ENCODE results near the gene ZC3H10.
"Not testable (repeated sequence)": the region's sequence is repeated elsewhere in the genome, so short reads cannot be mapped to it uniquely, and the experiment has no call there.

ZC3H10 gene

DNA sequence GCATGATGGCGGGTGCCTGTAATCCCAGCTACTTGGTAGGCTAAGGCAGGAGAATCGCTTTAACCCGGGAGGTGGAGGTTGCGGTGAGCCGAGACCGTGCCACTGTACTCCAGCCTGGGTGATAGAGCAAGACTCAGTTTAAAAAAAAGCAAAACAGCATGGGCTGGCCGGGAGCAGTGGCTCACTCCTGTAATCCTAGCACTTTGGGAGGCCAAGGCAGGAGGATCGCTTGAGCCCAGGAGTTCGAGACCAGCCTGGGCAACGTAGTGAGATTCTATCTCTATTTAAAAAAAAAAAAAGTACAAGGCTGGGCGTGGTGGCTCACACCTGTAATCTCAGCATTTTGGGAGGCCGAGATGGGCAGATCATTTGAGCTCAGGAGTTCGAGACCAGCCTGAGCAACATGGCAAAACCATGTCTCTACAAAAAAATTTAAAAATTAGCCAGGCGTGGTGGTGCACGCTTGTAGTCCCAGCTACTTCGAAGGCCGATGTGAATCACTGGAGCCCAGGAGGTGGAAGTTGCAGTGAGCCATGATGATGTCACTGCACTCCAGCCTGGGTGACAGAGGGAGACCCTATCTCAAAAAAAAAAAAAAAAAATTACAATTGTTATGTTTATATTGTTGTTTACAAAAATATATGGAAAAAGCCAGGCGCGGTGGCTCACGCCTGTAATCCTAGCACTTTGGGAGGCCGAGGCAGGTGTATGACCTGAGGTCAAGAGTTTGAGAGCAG, 38.6 kb downstream of the ZC3H10 start:
- DNase-seq: not testable (repeated sequence)

DNA sequence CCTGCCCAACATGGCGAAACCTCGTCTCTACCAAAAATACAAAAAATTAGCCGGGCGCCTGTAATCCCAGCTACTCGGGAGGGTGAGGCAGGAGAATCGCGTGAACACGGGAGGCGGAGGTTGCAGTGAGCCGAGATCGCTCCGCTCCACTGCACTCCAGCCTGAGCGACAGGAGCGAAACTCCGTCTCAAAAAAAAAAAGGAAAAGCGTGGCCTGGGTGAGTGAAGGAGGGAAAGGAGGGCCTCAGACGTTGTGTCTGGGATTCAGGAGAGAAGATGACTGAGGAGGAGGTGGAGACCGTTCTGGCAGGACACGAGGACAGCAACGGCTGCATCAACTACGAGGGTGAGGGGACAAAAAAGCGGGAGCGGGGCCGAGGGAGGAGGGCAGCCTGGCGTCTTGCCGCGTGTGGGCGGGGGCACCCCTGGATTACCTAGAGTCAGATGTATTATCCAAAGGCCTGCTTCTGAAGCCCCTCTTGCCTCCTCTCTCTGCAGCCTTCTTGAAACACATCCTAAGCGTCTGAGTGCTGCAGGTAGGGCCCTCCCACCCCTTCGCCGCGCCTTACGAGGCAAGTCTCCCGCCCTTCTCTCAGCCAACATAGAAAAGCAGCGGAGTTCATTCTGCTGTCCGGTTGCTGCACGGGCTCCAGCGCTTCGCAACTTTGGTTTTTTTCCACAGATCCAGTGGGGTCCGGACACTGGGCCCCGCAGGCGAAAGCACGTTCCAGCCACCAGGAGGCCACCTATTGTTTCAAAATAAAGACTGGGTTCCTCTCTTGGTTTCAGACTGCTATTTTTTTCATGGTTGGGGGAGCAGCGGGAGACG, 39.3 kb downstream of the ZC3H10 start:
- DNase-seq: peak; percentile 69

- peak; percentile 91 for DNase-seq
These were observed 40.2 kb downstream of the ZC3H10 start, which contains the start of gene MYL6 for GRCh38 chr12:56158029-56158925. MYL6 (plus strand) TSS chr12:56158359; CDS start chr12:56158402, 43 bp downstream.

DNA sequence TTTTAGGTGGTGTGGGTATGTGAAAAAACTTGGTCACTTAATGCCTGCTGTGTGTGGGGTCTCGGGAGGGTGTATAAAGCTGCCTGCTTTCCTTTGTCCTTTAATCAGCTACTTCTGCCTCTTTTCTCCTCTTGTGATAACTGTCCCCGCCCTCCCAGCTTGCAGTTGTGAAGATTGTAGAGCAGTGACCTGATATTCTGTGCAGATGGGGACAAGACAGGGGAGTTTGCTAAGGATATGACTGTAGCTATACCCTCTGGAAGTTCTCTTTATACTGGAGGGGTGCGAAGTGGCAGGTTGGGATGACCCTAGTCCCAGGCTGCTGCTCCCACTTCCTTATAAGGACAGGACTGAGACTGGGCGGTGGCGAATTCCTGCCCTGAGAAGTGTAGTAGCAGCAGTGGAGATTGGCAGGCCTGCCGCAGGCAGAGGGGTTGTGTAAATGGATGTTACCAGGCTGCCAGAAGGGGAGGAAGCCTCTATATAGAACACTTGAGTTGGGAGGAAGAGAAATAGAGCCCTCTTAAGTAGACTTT, 40.9 kb downstream of the ZC3H10 start:
- peak; percentile 50 for DNase-seq

DNA sequence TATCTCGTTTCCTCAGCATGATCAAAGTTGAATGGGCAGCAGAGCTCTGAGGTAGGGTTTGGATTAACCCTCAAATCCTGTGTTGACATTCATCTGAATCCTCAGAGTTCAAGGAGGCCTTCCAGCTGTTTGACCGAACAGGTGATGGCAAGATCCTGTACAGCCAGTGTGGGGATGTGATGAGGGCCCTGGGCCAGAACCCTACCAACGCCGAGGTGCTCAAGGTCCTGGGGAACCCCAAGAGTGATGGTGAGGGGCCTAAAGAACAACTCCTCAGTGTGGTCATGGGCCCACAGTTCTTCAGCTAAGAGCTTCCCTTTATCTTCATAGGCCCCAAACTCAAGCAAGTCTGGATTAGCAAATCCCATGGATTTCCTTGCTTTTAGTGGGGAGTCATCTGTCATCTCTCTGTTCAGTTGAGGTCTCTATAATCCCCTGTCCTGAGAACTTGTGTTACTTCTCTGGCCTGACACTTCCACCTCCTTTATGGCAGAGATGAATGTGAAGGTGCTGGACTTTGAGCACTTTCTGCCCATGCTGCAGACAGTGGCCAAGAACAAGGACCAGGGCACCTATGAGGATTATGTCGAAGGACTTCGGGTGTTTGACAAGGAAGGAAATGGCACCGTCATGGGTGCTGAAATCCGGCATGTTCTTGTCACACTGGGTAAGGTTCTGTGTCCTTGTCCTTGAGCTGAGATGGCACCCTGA, 41.6 kb downstream of the ZC3H10 start:
- DNase-seq: no peak

DNA sequence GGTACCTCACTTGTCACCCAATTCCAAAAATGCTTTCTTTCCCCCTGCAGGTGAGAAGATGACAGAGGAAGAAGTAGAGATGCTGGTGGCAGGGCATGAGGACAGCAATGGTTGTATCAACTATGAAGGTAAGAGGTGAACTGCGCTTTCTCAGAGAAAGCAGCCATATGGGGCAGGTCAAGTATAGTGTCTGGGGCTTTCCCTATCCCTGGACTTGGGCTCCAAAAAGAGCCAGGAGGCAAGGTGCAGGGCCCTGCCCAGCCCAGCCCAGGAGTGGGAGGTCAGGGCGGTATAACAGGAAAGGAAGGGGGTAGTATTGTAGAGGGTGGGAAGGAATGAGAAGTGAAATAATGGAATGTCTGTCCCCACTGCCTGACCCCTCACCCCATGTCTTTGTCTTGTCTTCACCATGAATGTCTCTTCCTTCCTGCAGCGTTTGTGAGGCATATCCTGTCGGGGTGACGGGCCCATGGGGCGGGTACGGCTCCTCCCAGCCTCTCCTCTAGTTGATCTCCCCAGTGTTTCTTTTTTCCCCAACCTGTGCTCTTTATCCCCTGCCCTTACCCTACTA, 42.2 kb downstream of the ZC3H10 start:
- DNase-seq: no peak

- DNase-seq: no peak
These were observed 43.0 kb downstream of the ZC3H10 start for GRCh38 chr12:56160894-56161689.

DNA sequence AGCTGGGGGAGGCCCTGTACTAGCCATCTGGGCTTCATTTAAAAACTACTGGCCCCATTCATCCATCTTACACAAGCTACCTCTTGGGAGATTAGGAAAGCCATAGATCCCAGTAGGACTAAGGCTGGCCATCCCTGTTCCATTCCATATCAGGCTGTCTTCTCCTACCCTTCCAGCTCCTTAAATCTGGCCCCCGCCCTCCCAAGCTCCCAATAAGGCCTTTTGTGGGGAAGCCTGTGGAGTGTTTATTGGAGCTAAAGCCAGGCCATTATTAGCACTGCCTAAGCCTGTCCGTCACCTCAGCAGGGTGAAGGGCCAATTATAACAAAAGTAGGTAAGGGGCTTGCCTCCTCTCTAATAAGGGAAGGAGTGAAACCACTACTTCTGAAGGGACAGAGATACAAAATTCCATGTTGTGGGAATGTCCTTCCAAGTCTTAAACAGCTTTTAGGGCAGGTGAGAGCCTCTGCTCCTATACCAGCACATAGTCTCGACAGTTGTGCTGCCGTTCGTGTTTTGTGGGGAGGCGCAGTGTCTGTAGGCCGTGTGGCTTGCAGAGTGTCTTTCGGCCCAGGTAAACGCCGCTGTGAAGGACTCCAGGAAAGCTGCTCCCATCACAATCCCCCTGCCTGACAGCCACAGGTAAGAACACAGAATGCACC, 43.8 kb downstream of the ZC3H10 start:
- no peak for DNase-seq

DNA sequence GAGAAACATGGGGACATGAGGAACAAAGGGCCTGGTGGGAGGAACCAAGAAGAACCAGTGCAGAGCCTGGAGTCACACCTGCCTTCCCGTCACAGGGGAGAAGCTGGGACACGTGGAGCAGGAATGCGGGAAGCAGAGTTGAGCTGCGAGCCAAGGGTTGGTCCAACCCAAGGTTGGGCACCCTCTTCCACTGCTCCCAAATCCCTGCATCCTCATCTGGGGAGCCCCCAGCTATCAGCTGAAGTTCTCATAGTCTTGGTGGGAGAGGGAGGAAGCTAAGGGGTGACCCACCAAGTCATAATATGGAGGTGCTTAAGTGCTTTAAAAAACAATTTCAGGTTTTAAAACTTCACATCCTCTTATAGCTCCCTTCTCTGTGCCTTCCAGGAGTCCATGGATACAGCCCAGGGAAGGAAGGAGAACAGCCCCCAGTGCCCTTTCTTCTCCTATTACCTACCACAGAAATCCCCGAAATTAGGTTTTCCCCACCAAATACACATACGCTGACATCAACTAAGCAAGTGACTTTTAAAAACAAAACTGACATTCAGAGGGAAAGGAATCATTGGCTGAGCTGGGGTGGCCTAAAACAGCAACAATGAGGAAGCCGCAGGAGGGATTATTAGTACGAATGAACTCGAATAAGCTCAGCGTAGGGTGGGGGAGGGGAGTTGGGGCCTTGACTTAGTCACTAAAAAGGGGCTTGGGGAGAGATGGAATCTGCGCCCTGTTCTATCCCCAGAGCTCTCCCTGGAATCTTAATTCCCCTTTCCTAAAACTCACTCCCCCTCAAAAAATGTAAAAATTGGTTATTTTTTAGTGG, 44.6 kb downstream of the ZC3H10 start:
- no peak for DNase-seq

DNA sequence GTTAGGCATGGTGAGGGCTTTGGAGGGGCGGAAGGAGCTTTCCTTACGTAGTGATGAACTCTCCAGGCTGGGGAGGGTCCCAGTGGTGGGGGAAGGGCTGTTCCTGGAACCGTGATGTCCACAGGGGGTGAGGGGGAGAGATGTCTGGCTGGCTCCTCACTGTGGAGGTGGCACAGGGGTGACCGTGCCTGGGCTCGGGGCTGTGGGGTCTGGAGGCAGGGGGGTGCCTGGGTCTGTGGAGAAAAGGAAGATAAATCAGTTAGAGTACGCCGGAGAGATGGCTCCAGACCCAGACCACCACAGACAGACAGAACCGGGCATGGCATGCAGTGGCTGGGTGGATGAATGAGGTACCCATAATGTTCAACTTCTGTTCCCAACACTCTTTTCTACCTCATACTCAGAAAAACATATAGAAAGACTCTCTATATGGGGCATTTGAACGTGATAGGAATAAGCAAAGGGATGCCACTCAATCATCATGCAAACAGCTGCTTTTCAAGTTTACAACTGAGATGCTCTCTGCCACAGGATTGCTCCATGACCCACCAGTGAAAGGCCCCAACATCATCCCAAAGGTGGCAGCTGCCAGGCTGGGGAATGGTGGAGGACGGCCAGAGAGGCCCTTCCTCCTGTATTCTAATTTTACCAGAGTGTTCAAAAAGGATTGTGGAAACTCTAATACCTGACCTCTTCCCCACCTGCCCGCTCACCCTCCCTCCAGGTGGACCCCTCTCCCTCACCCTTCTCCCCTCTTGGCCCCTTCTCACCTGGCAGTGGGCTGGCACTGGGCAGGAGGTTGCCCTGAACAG, 45.7 kb downstream of the ZC3H10 start:
- no peak for DNase-seq

- no peak for DNase-seq
These were observed 46.3 kb downstream of the ZC3H10 start for GRCh38 chr12:56164345-56164729.

DNA sequence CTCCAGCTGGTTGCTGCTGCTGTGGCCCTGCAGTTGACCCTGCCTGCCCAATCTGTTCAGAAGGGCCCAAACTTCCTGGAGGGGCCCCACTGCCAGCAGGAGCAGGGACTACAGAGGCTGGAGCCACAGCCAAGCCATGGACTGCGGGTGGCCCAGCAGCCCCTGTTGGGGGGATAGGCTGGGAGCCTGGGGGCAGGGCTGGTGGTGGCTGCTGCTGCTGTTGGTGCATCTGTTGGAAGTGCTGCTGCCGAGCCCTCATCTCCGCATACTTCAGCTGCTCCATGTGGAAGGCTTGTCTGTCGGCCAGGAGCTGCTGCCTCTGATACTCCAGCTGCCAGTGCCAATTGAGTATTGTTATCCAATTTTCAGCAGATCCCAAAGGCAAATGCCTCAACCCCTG, 47.3 kb downstream of the ZC3H10 start:
- DNase-seq: no peak

GRCh38 chr12:56169229-56169759, 51.2 kb downstream of the ZC3H10 start:
- DNase-seq: no peak

DNA sequence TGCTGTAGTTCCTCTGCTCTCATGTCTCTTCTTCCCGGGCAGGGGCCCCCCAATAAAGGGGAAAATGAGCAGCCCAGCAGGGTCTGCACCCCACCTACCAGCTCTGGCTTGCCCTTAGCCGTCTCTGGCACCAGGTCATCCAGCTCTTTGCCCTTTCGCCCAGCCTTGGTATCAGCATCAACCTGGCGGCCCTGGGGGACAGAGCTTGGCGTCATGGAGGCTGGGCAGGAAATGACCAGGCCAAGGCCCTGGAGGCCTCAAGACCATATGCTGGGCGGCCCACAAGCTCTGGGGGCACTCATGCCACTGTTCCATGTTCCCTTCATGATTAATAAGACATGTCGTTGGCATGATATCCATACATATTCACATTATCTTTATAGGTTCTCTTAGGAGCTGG, 54.8 kb downstream of the ZC3H10 start:
- no peak for DNase-seq
